ENCODE data around the gene KLK8.

Gene KLK8
- total RNA-seq = 0 reads per million in 3 experiments

GRCh38 chr19:51001515-51001914 is at the start of gene KLK8:
Gene KLK8, minus strand, starts transcription at chr19:51001604. Its CDS starts 437 bp downstream, at chr19:51001167.
- DNase-seq = no peak

- no peak for DNase-seq
These were observed 45.6 kb upstream of the KLK8 start for GRCh38 chr19:51047031-51047335.

GRCh38 chr19:51044327-51044726 is 42.9 kb upstream of the KLK8 start:
- DNase-seq = no peak

- DNase-seq = no peak
These were observed 42.1 kb upstream of the KLK8 start for GRCh38 chr19:51043497-51043896.

GRCh38 chr19:51040151-51040550 is 38.7 kb upstream of the KLK8 start:
- DNase-seq = no peak

GRCh38 chr19:51036519-51036918 is 35.1 kb upstream of the KLK8 start:
- DNase-seq = no peak

GRCh38 chr19:51034704-51035103 is 33.3 kb upstream of the KLK8 start, which contains the start of gene KLK12:
Gene KLK12, minus strand, starts transcription at chr19:51035002. Its CDS starts 381 bp downstream, at chr19:51034621.
- DNase-seq = no peak

- DNase-seq = no peak
These were observed 30.4 kb upstream of the KLK8 start for GRCh38 chr19:51031880-51032225.

- no peak for DNase-seq
These were observed 29.9 kb upstream of the KLK8 start for GRCh38 chr19:51031220-51031879.

- no peak for DNase-seq
These were observed 29.2 kb upstream of the KLK8 start for GRCh38 chr19:51030631-51031030.

- DNase-seq = no peak
These were observed 28.3 kb upstream of the KLK8 start for GRCh38 chr19:51029718-51030117.

- DNase-seq = no peak
These were observed 26.5 kb upstream of the KLK8 start for GRCh38 chr19:51027873-51028272.

GRCh38 chr19:51027126-51027806 is 25.9 kb upstream of the KLK8 start:
- DNase-seq = no peak

- no peak for DNase-seq
These were observed 25.1 kb upstream of the KLK8 start, which contains the start of gene KLK11 for GRCh38 chr19:51026554-51026831. Gene KLK11, minus strand, starts transcription at chr19:51026616. Its CDS starts 985 bp downstream, at chr19:51025631.

GRCh38 chr19:51025809-51026553 is 24.6 kb upstream of the KLK8 start:
- DNase-seq = no peak

- DNase-seq = no peak
These were observed 24.0 kb upstream of the KLK8 start for GRCh38 chr19:51025401-51025800.

GRCh38 chr19:51024924-51025323 is 23.5 kb upstream of the KLK8 start:
- no peak for DNase-seq

- no peak for DNase-seq
These were observed 22.5 kb upstream of the KLK8 start for GRCh38 chr19:51023946-51024345.

GRCh38 chr19:51022526-51022925 is 21.1 kb upstream of the KLK8 start:
- DNase-seq = no peak

- no peak for DNase-seq
These were observed 19.7 kb upstream of the KLK8 start for GRCh38 chr19:51020988-51021651.

- DNase-seq = no peak
These were observed 18.1 kb upstream of the KLK8 start, which contains the start of gene KLK10 for GRCh38 chr19:51019544-51019925. Gene KLK10, minus strand, starts transcription at chr19:51019709. Its CDS starts 579 bp downstream, at chr19:51019130.

GRCh38 chr19:51018745-51019543 is 17.5 kb upstream of the KLK8 start:
- DNase-seq = no peak

Data from central memory CD4-positive, alpha-beta T cell (primary cell).